Type B pancreatic cell (in vitro differentiated cells): ENCODE data around the gene OXNAD1. TPM values are rescaled to one million over a fixed set of nuclear protein-coding genes. Genes with fewer than 3 reads are reported as not detected.

Experiments used
- DNase-seq: peaks from one replicate; pipeline ENCODE4 v3.0.0; 2021; ENCODE audit warnings: mixed read lengths; ENCODE audit not compliant: unreplicated experiment; ENCODE audit errors: extremely low spot score
- H3K27ac Mint-ChIP-seq: 2 replicates; pipeline ENCODE4 v1.8.0; 2021; ENCODE audit warnings: mild to moderate bottlenecking, mixed read lengths
- H3K27me3 Mint-ChIP-seq: 2 replicates; pipeline ENCODE4 v1.8.0; 2021; ENCODE audit warnings: mixed read lengths
- H3K36me3 Mint-ChIP-seq: 2 replicates; pipeline ENCODE4 v1.8.0; 2021; ENCODE audit warnings: mixed read lengths
- H3K4me1 Mint-ChIP-seq: one replicate; pipeline ENCODE4 v1.8.0; 2021; ENCODE audit warnings: mixed read lengths; ENCODE audit not compliant: unreplicated experiment
- H3K4me3 Mint-ChIP-seq: 2 replicates; pipeline ENCODE4 v1.8.0; 2021; ENCODE audit warnings: mild to moderate bottlenecking, mixed read lengths
- H3K9me3 Mint-ChIP-seq: 2 replicates; pipeline ENCODE4 v1.8.0; 2021; ENCODE audit warnings: mixed read lengths
- CTCF ChIP-seq: fragments of 200-600 bp; sonication (generic); conservative IDR thresholded peaks from 2 replicates; pipeline ENCODE4 v1.5.0; 2021; ENCODE audit warnings: antibody characterized with exemption, mild to moderate bottlenecking
- total RNA-seq: library from RNA; stranded (reverse); gene quantifications from 2 replicates; pipeline ENCODE4 v1.2.1, GENCODE V29; 2021; ENCODE audit warnings: low replicate concordance

OXNAD1 gene
- total RNA-seq, 1 donor from 2014 or later, result 16.0 TPM

- no peaks in the 10 kb centered on the region for H3K27me3 Mint-ChIP-seq
- no peak for TF ChIP-seq CTCF
- no peak overlapping the region for H3K27ac Mint-ChIP-seq
- H3K4me3 Mint-ChIP-seq, result no peak overlapping the region
- no peak for DNase-seq
- H3K4me1 Mint-ChIP-seq, result no peaks in the 10 kb centered on the region
- H3K36me3 Mint-ChIP-seq, result peaks cover 14% of the 10 kb centered on the region
- no peaks in the 10 kb centered on the region for H3K9me3 Mint-ChIP-seq
Observed at GRCh38 chr3:16279010-16279801, 14.2 kb downstream of the OXNAD1 start.

- Mint-ChIP-seq H3K36me3 (peaks cover 10% of the 10 kb centered on the region), H3K9me3 (no peaks in the 10 kb centered on the region), H3K4me1 (no peaks in the 10 kb centered on the region), H3K4me3 (no peak overlapping the region), H3K27me3 (no peaks in the 10 kb centered on the region), H3K27ac (no peak overlapping the region)
- DNase-seq, result no peak
- no peak for TF ChIP-seq CTCF
Observed at GRCh38 chr3:16280671-16281070, 15.7 kb downstream of the OXNAD1 start.

- H3K27ac Mint-ChIP-seq, result no peak overlapping the region
Observed at GRCh38 chr3:16284633-16285032, 19.6 kb downstream of the OXNAD1 start.

GRCh38 chr3:16286161-16286560 lies 21.1 kb downstream of the OXNAD1 start:
- Mint-ChIP-seq H3K27ac (no peak overlapping the region), H3K4me1 (no peaks in the 10 kb centered on the region), H3K9me3 (no peaks in the 10 kb centered on the region), H3K36me3 (peaks cover 9% of the 10 kb centered on the region), H3K4me3 (no peak overlapping the region), H3K27me3 (no peaks in the 10 kb centered on the region)
- no peak for DNase-seq
- TF ChIP-seq CTCF, result no peak

More at GRCh38 chr3:16284633-16285032, 19.6 kb downstream of the OXNAD1 start:
- H3K36me3 Mint-ChIP-seq, result peaks cover 5% of the 10 kb centered on the region
- H3K4me3 Mint-ChIP-seq, result no peak overlapping the region
- H3K4me1 Mint-ChIP-seq, result no peaks in the 10 kb centered on the region
- DNase-seq, result no peak
- no peak for TF ChIP-seq CTCF
- H3K9me3 Mint-ChIP-seq, result no peaks in the 10 kb centered on the region
- no peaks in the 10 kb centered on the region for H3K27me3 Mint-ChIP-seq

GRCh38 chr3:16286751-16287543 lies 21.9 kb downstream of the OXNAD1 start:
- Mint-ChIP-seq H3K9me3 (no peaks in the 10 kb centered on the region), H3K27me3 (no peaks in the 10 kb centered on the region), H3K27ac (no peak overlapping the region), H3K4me3 (no peak overlapping the region), H3K4me1 (no peaks in the 10 kb centered on the region), H3K36me3 (peaks cover 13% of the 10 kb centered on the region)
- DNase-seq, result no peak
- TF ChIP-seq CTCF, result no peak
